Measurements from ENCODE around the gene ASAP3.

ASAP3 gene

GRCh38 chr1:23475641-23476040, 8.3 kb downstream of the ASAP3 start:
- Mint-ChIP-seq H3K9me3 (no peaks in the 10 kb centered on the region), H3K36me3 (ENCODE audit: low read depth) (no peaks in the 10 kb centered on the region), H3K27ac (no peak overlapping the region), H3K4me3 (no peak overlapping the region), H3K4me1 (ENCODE audit: low read depth) (no peaks in the 10 kb centered on the region), H3K27me3 (ENCODE audit: low read depth) (peaks cover 12% of the 10 kb centered on the region)
- no peak for DNase-seq (ENCODE audit: low spot score)

- Mint-ChIP-seq H3K27ac (no peak overlapping the region), H3K27me3 (ENCODE audit: low read depth) (peaks cover 7% of the 10 kb centered on the region), H3K4me1 (ENCODE audit: low read depth) (no peaks in the 10 kb centered on the region), H3K4me3 (no peak overlapping the region), H3K36me3 (ENCODE audit: low read depth) (no peaks in the 10 kb centered on the region), H3K9me3 (no peaks in the 10 kb centered on the region)
- DNase-seq (ENCODE audit: low spot score): no peak
Measured at GRCh38 chr1:23475134-23475628, 8.8 kb downstream of the ASAP3 start.

GRCh38 chr1:23473037-23473800, 10.8 kb downstream of the ASAP3 start:
- H3K27ac Mint-ChIP-seq: no peak overlapping the region

GRCh38 chr1:23472351-23473036, 11.5 kb downstream of the ASAP3 start:
- H3K4me1 Mint-ChIP-seq (ENCODE audit: low read depth): no peaks in the 10 kb centered on the region
- H3K4me3 Mint-ChIP-seq: no peak overlapping the region
- H3K27ac Mint-ChIP-seq: no peak overlapping the region
- H3K36me3 Mint-ChIP-seq (ENCODE audit: low read depth): no peaks in the 10 kb centered on the region
- no peaks in the 10 kb centered on the region for H3K9me3 Mint-ChIP-seq
- peaks cover 4% of the 10 kb centered on the region for H3K27me3 Mint-ChIP-seq (ENCODE audit: low read depth)
- DNase-seq (ENCODE audit: low spot score): no peak

More at GRCh38 chr1:23473037-23473800, 10.8 kb downstream of the ASAP3 start:
- DNase-seq (ENCODE audit: low spot score): no peak
- Mint-ChIP-seq H3K4me3 (no peak overlapping the region), H3K36me3 (ENCODE audit: low read depth) (no peaks in the 10 kb centered on the region), H3K9me3 (no peaks in the 10 kb centered on the region), H3K27me3 (ENCODE audit: low read depth) (peaks cover 4% of the 10 kb centered on the region), H3K4me1 (ENCODE audit: low read depth) (no peaks in the 10 kb centered on the region)

- H3K4me1 Mint-ChIP-seq (ENCODE audit: low read depth): no peaks in the 10 kb centered on the region
- H3K27me3 Mint-ChIP-seq (ENCODE audit: low read depth): peaks cover 3% of the 10 kb centered on the region
- H3K36me3 Mint-ChIP-seq (ENCODE audit: low read depth): no peaks in the 10 kb centered on the region
- DNase-seq (ENCODE audit: low spot score): no peak
- no peak overlapping the region for H3K4me3 Mint-ChIP-seq
- H3K9me3 Mint-ChIP-seq: no peaks in the 10 kb centered on the region
- no peak overlapping the region for H3K27ac Mint-ChIP-seq
Measured at GRCh38 chr1:23471473-23472075, 12.4 kb downstream of the ASAP3 start.

- no peak overlapping the region for H3K4me3 Mint-ChIP-seq
- H3K27ac Mint-ChIP-seq: no peak overlapping the region
- no peaks in the 10 kb centered on the region for H3K4me1 Mint-ChIP-seq (ENCODE audit: low read depth)
- no peak for DNase-seq (ENCODE audit: low spot score)
- no peaks in the 10 kb centered on the region for H3K36me3 Mint-ChIP-seq (ENCODE audit: low read depth)
- no peaks in the 10 kb centered on the region for H3K9me3 Mint-ChIP-seq
- peaks cover 3% of the 10 kb centered on the region for H3K27me3 Mint-ChIP-seq (ENCODE audit: low read depth)
Measured at GRCh38 chr1:23470282-23471070, 13.5 kb downstream of the ASAP3 start.

- Mint-ChIP-seq H3K27ac (no peak overlapping the region), H3K27me3 (ENCODE audit: low read depth) (peaks cover 3% of the 10 kb centered on the region), H3K9me3 (no peaks in the 10 kb centered on the region), H3K4me3 (no peak overlapping the region), H3K4me1 (ENCODE audit: low read depth) (no peaks in the 10 kb centered on the region), H3K36me3 (ENCODE audit: low read depth) (no peaks in the 10 kb centered on the region)
- DNase-seq (ENCODE audit: low spot score): no peak
Measured at GRCh38 chr1:23469372-23469982, 14.5 kb downstream of the ASAP3 start.

- DNase-seq (ENCODE audit: low spot score): no peak
- Mint-ChIP-seq H3K4me1 (ENCODE audit: low read depth) (no peaks in the 10 kb centered on the region), H3K9me3 (no peaks in the 10 kb centered on the region), H3K36me3 (ENCODE audit: low read depth) (no peaks in the 10 kb centered on the region), H3K27me3 (ENCODE audit: low read depth) (peaks cover 9% of the 10 kb centered on the region), H3K4me3 (no peak overlapping the region), H3K27ac (no peak overlapping the region)
Measured at GRCh38 chr1:23466423-23466989, 17.5 kb downstream of the ASAP3 start.

- no peaks in the 10 kb centered on the region for H3K4me1 Mint-ChIP-seq (ENCODE audit: low read depth)
- no peaks in the 10 kb centered on the region for H3K9me3 Mint-ChIP-seq
- H3K27ac Mint-ChIP-seq: no peak overlapping the region
- no peaks in the 10 kb centered on the region for H3K36me3 Mint-ChIP-seq (ENCODE audit: low read depth)
- DNase-seq (ENCODE audit: low spot score): no peak
- H3K4me3 Mint-ChIP-seq: no peak overlapping the region
- peaks cover 28% of the 10 kb centered on the region for H3K27me3 Mint-ChIP-seq (ENCODE audit: low read depth)
Measured at GRCh38 chr1:23463286-23463685, 20.7 kb downstream of the ASAP3 start.

GRCh38 chr1:23462766-23463165, 21.2 kb downstream of the ASAP3 start:
- H3K4me3 Mint-ChIP-seq: no peak overlapping the region
- no peaks in the 10 kb centered on the region for H3K4me1 Mint-ChIP-seq (ENCODE audit: low read depth)
- no peaks in the 10 kb centered on the region for H3K9me3 Mint-ChIP-seq
- no peak overlapping the region for H3K27ac Mint-ChIP-seq
- no peaks in the 10 kb centered on the region for H3K36me3 Mint-ChIP-seq (ENCODE audit: low read depth)
- no peak for DNase-seq (ENCODE audit: low spot score)
- peaks cover 29% of the 10 kb centered on the region for H3K27me3 Mint-ChIP-seq (ENCODE audit: low read depth)

- peaks cover 5% of the 10 kb centered on the region for H3K4me1 Mint-ChIP-seq (ENCODE audit: low read depth)
Measured at GRCh38 chr1:23461050-23461449, 22.9 kb downstream of the ASAP3 start.

GRCh38 chr1:23460519-23460918, 23.5 kb downstream of the ASAP3 start:
- no peak overlapping the region for H3K4me3 Mint-ChIP-seq
- H3K4me1 Mint-ChIP-seq (ENCODE audit: low read depth): peaks cover 5% of the 10 kb centered on the region
- DNase-seq (ENCODE audit: low spot score): no peak
- peaks cover 39% of the 10 kb centered on the region for H3K27me3 Mint-ChIP-seq (ENCODE audit: low read depth)
- no peaks in the 10 kb centered on the region for H3K36me3 Mint-ChIP-seq (ENCODE audit: low read depth)
- no peaks in the 10 kb centered on the region for H3K9me3 Mint-ChIP-seq
- no peak overlapping the region for H3K27ac Mint-ChIP-seq

More at GRCh38 chr1:23461050-23461449, 22.9 kb downstream of the ASAP3 start:
- DNase-seq (ENCODE audit: low spot score): no peak
- Mint-ChIP-seq H3K27me3 (ENCODE audit: low read depth) (peaks cover 41% of the 10 kb centered on the region), H3K36me3 (ENCODE audit: low read depth) (no peaks in the 10 kb centered on the region), H3K27ac (no peak overlapping the region), H3K9me3 (no peaks in the 10 kb centered on the region), H3K4me3 (no peak overlapping the region)

- Mint-ChIP-seq H3K27ac (no peak overlapping the region), H3K4me1 (ENCODE audit: low read depth) (peaks cover 5% of the 10 kb centered on the region), H3K4me3 (no peak overlapping the region), H3K9me3 (no peaks in the 10 kb centered on the region), H3K36me3 (ENCODE audit: low read depth) (no peaks in the 10 kb centered on the region), H3K27me3 (ENCODE audit: low read depth) (peaks cover 45% of the 10 kb centered on the region)
- no peak for DNase-seq (ENCODE audit: low spot score)
Measured at GRCh38 chr1:23459338-23459757, 24.6 kb downstream of the ASAP3 start.
